Loucy (cell line): Measurements from ENCODE around the gene TSPAN31.

Experiments used
- H2AFZ ChIP-seq: fragments of 200-600 bp; sonication (generic); 2 replicates; pipeline ENCODE4 v1.6.0; 2016; ENCODE audit warnings: antibody characterized with exemption, mild to moderate bottlenecking, low read length, moderate library complexity
- H3F3A ChIP-seq: fragments of 200-600 bp; 2 replicates; pipeline ENCODE4 v1.6.0; 2016; ENCODE audit warnings: antibody characterized with exemption, low read depth, mild to moderate bottlenecking
- H3K27me3 ChIP-seq: fragments of 200-600 bp; sonication (generic); 2 replicates; pipeline ENCODE4 v1.6.1; 2014; ENCODE audit warnings: low read length, mild to moderate bottlenecking; ENCODE audit not compliant: insufficient read depth, poor library complexity, severe bottlenecking
- H3K36me3 ChIP-seq: fragments of 200-600 bp; sonication (generic); 2 replicates; pipeline ENCODE4 v1.6.1; 2016; ENCODE audit warnings: low read length; ENCODE audit not compliant: insufficient read depth
- H3K4me1 ChIP-seq: fragments of 200-600 bp; sonication (generic); 2 replicates; pipeline ENCODE4 v1.5.1; 2014; ENCODE audit warnings: low read length, mild to moderate bottlenecking; ENCODE audit not compliant: insufficient read depth, poor library complexity, severe bottlenecking
- H3K4me2 ChIP-seq: fragments of 200-600 bp; sonication (generic); 2 replicates; pipeline ENCODE4 v1.6.0; 2014; ENCODE audit warnings: antibody characterized with exemption, low read length, low read depth, mild to moderate bottlenecking; ENCODE audit not compliant: poor library complexity, severe bottlenecking
- H3K4me3 ChIP-seq: fragments of 200-600 bp; sonication (generic); 2 replicates; pipeline ENCODE4 v1.5.1; 2014; ENCODE audit warnings: low read length, mild to moderate bottlenecking, mixed read lengths; ENCODE audit not compliant: poor library complexity, severe bottlenecking
- H3K79me2 ChIP-seq: fragments of 200-600 bp; sonication (generic); 2 replicates; pipeline ENCODE4 v1.6.1; 2014; ENCODE audit warnings: low read length; ENCODE audit not compliant: insufficient read depth
- H3K9ac ChIP-seq: fragments of 200-600 bp; sonication (generic); 2 replicates; pipeline ENCODE4 v1.6.0; 2014; ENCODE audit warnings: mild to moderate bottlenecking, low read depth, low read length, moderate library complexity; ENCODE audit not compliant: poor library complexity, severe bottlenecking
- H3K9me2 ChIP-seq: fragments of 200-600 bp; sonication (generic); replicated peaks from 2 replicates; pipeline ENCODE4 v1.6.1; 2016; ENCODE audit warnings: low read depth, low read length, mixed read lengths
- H3K9me3 ChIP-seq: fragments of 200-600 bp; sonication (generic); 2 replicates; pipeline ENCODE4 v1.6.1; 2014; ENCODE audit warnings: mild to moderate bottlenecking, antibody characterized with exemption, low read length, low read depth; ENCODE audit not compliant: insufficient read depth
- H4K20me1 ChIP-seq: fragments of 200-600 bp; sonication (generic); 2 replicates; pipeline ENCODE4 v1.6.0; 2014; ENCODE audit warnings: antibody characterized with exemption, low read length, mild to moderate bottlenecking; ENCODE audit not compliant: insufficient read depth, poor library complexity, severe bottlenecking
- CTCF ChIP-seq: fragments of 200-600 bp; sonication (generic); conservative IDR thresholded peaks from 2 replicates; pipeline ENCODE4 v1.5.1; 2014; ENCODE audit warnings: mild to moderate bottlenecking, antibody characterized with exemption, low read length
- EZH2phosphoT487 ChIP-seq: fragments of 200-600 bp; IDR thresholded peaks from 2 replicates; pipeline ENCODE4 v1.6.1; 2018; ENCODE audit warnings: antibody characterized with exemption, mild to moderate bottlenecking, moderate library complexity, borderline replicate concordance

TSPAN31 gene

GRCh38 chr12:57755454-57756372, 10.9 kb downstream of the TSPAN31 start:
- peaks cover 29% of the 10 kb centered on the region for H4K20me1 ChIP-seq
- H3K27me3 ChIP-seq = no peaks in the 10 kb centered on the region
- H3K4me3 ChIP-seq = peak overlapping the region; percentile 78
- peak overlapping the region; percentile 73 for H3K9ac ChIP-seq
- TF ChIP-seq EZH2phosphoT487 (no peak), CTCF (no peak)
- peaks cover 7% of the 10 kb centered on the region for H3F3A ChIP-seq
- H3K9me2 ChIP-seq = no peaks in the 10 kb centered on the region
- H3K4me1 ChIP-seq = peaks cover 35% of the 10 kb centered on the region
- peaks cover 28% of the 10 kb centered on the region for H3K79me2 ChIP-seq
- no peaks in the 10 kb centered on the region for H3K9me3 ChIP-seq
- peak overlapping the region; percentile 90 for H3K4me2 ChIP-seq
- H2AFZ ChIP-seq = no peak overlapping the region
- H3K36me3 ChIP-seq = no peaks in the 10 kb centered on the region; the same call in 1 of the 2 replicates

GRCh38 chr12:57756406-57757341, 11.8 kb downstream of the TSPAN31 start:
- no peaks in the 10 kb centered on the region for H3K9me2 ChIP-seq
- H3F3A ChIP-seq = peaks cover 7% of the 10 kb centered on the region
- peak overlapping the region; percentile 78 for H3K4me3 ChIP-seq
- H3K27me3 ChIP-seq = no peaks in the 10 kb centered on the region
- peaks cover 25% of the 10 kb centered on the region for H3K4me1 ChIP-seq
- H3K79me2 ChIP-seq = peaks cover 19% of the 10 kb centered on the region
- no peaks in the 10 kb centered on the region; the same call in 1 of the 2 replicates for H3K36me3 ChIP-seq
- H3K4me2 ChIP-seq = peak overlapping the region; percentile 90
- H4K20me1 ChIP-seq = peaks cover 22% of the 10 kb centered on the region
- TF ChIP-seq CTCF (peak; percentile 58), EZH2phosphoT487 (no peak)
- H3K9me3 ChIP-seq = no peaks in the 10 kb centered on the region
- peak overlapping the region; percentile 73 for H3K9ac ChIP-seq
- no peak overlapping the region for H2AFZ ChIP-seq

GRCh38 chr12:57757771-57758170, 12.9 kb downstream of the TSPAN31 start:
- Histone ChIP-seq H3K9ac (no peak overlapping the region), H3K4me3 (no peak overlapping the region), H3K4me2 (no peak overlapping the region), H4K20me1 (peaks cover 20% of the 10 kb centered on the region), H3F3A (peaks cover 7% of the 10 kb centered on the region), H3K9me2 (no peaks in the 10 kb centered on the region), H3K79me2 (peaks cover 14% of the 10 kb centered on the region), H3K27me3 (no peaks in the 10 kb centered on the region), H3K4me1 (peaks cover 21% of the 10 kb centered on the region), H3K9me3 (no peaks in the 10 kb centered on the region), H3K36me3 (no peaks in the 10 kb centered on the region; the same call in 1 of the 2 replicates), H2AFZ (no peak overlapping the region)
- TF ChIP-seq CTCF (no peak), EZH2phosphoT487 (no peak)
